GM12892 (cell line): Measurements from ENCODE around the gene NDUFC2.
"Not testable (repeated sequence)": the region's sequence is repeated elsewhere in the genome, so short reads cannot be mapped to it uniquely, and the experiment has no call there.

Experiments
- DNase-seq: peaks from one replicate; pipeline ENCODE4 v3.0.0; 2011; ENCODE audit not compliant: insufficient read length
- FAIRE-seq: peaks from 2 replicates; lab custom pipeline; 2011; peaks lifted over from hg19 to GRCh38; lab: Jason Lieb, UNC
- POLR2A ChIP-seq: IDR thresholded peaks from 2 replicates; pipeline ENCODE4 v1.6.1; 2011; ENCODE audit warnings: low read depth, low read length, control low read depth
- POLR2AphosphoS5 ChIP-seq: IDR thresholded peaks from 2 replicates; pipeline ENCODE4 v1.6.1; 2011; ENCODE audit warnings: low read depth, low read length, control low read depth
- TAF1 ChIP-seq: IDR thresholded peaks from 2 replicates; pipeline ENCODE4 v1.6.1; 2011; ENCODE audit warnings: low read depth, mild to moderate bottlenecking, control low read depth, low read length, borderline replicate concordance

Gene NDUFC2

DNA sequence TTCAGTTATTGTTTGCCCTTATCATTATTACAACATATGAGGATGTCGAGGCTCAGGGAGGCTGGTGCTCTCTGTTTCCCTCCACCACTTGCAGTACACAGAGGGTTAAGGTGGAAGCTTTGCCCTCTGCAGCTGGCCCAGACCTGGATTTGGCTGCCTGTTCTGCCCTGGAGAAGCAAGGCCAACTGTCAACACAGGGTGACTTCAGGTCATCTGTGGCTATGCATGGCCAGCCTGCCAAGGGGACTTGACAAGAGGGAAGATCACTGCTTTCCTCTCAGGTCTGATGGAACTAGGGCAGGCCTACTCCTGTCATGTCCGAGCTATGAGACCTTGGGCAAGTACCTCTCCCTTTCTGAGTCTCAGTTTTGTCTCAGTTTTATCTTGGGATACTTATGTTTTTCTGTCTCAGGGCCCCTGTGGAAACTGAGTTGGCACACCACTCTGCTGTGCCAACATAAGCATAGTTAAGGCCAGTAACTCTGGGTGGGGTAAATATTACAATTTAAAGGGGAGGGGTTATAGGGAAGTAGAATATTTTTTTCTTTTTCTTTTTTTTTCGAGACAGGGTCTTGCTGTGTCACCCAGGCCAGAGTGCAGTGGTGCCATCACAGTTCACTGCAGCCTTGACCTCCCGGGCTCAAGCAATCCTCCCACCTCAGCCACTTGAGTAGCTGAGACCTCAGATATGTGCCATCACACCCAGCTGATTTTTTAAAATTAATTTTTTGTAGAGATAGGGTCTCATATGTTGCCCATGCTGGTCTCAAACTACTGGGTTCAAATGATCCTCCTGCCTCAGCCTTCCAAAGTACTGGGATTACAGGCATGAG is 18.4 kb downstream of the NDUFC2 start:
- no peak for TF ChIP-seq POLR2A
- no peak for TF ChIP-seq POLR2AphosphoS5
- no peak for TF ChIP-seq TAF1
- peak; percentile 42 for FAIRE-seq
- DNase-seq, result no peak

DNA sequence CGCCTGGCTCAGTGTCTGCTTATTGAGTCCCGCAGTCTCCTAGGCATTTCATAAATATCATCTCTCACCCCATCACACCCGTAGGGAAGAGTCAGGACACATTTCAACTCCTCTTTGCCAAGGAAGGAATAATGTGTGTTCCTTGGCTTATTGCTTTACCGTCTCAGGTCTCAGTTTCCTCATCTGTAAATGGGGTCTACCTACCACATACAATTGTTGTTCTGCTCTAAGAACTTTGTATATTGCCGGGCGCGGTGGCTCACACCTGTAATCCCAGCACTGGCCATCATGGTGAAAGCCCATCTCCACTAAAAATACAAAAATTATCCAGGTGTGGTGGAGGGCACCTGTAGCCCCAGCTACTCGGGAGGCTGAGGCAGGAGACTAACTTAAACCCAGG is 19.1 kb downstream of the NDUFC2 start:
- FAIRE-seq (no peak), DNase-seq (no peak)
- TF ChIP-seq TAF1 (no peak), POLR2AphosphoS5 (no peak), POLR2A (no peak)

DNA sequence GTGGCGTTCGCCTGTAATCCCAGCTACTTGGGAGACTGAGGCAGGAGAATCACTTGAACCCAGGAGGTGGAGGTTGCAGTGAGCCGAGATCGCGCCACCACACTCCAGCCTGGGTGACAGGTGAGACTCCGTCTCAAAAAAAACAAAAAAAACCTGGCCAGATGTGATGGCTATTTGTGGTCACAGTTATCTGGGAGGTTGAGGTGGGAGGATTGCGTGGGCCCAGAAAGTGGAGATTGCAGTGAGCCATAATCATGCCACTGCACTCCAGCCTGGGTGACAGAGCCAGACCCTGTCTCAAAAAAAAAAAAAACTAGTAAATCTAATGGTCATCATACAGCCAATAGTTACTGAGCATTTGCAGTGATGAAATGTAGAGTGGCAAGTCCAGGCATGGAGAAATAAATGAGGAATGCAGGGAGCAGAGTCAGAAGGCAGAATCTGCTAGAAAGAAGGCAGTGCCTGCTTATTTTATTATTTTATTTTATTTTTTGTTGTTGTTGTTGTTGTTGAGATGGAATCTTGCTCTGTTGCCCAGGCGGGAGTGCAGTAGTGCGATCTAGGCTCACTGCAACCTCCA is 19.8 kb downstream of the NDUFC2 start:
- not testable (repeated sequence) for FAIRE-seq

DNA sequence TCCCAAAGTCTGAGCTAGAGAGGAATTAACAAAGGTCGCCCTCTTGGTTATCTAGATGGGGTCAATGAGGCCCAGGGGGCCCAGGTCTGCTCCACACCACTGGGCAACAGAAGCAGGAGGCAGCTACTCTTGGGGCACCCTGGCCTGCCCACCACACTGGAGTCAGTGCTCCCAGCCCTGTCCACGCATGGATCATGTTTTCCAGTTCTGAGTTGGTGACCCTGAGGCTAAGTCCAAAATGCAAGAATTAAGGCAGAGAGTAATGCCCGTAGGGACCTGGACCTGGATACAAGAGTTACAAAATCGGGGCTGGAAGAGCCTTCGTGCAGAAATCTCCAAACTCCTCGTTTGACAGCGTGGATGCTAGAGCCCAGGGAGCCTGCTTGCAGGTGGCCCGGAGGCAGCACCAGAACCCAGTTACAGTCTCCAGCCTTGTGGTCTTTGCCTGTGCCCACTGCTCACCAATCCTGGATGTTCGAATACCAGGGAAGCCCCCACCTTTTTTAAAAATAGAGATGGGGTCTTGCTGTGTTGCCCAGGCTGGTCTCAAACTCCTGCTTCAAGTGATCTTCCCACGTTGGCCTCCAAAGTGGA is 22.1 kb downstream of the NDUFC2 start:
- TF ChIP-seq POLR2A, result no peak
- TF ChIP-seq TAF1, result no peak
- TF ChIP-seq POLR2AphosphoS5, result no peak
- no peak for DNase-seq
- no peak for FAIRE-seq

More for the DNA sequence above, 19.8 kb downstream of the NDUFC2 start:
- DNase-seq, result not testable (repeated sequence)

DNA sequence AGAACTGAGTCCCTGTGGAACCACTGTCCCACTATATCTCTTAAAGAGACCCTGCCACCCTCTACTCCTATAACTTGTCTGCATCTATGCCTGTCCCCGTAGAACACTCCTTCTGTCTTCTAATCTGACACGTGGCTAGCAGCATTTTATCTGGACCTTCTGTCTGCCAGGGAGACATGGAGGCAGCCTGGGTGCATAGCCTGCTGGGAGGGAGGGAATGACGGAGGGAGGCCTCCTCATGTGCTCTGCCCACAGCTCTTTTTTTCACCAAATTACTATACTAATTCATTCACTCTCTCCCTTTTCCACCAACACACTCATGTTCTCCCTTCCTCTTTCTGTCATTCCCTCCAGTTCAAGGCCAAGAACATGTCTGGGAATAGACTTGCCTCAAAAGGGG is 23.6 kb downstream of the NDUFC2 start:
- no peak for FAIRE-seq
- TF ChIP-seq POLR2AphosphoS5, result no peak
- TF ChIP-seq TAF1, result no peak
- TF ChIP-seq POLR2A, result no peak

DNA sequence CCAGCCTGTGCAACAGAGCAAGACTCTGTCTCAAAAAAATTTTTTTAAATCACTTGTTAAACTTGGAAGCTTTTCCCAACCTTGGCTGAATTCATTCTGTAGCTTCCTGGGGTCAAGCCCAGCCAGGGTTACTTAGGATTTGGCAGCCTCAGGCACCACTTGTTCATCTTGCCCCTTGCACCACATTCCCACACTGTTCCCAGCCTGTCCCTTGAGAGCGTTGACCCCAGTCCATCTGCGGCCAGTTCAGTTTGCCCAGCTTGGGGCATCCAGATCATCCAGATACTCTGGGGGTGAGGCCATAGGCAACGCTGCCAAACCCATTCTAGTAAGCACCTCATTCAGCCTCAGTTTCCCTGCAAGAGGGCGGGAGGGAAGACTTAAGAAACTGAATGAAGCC is 24.7 kb downstream of the NDUFC2 start:
- FAIRE-seq, result no peak

More for the DNA sequence above, 23.6 kb downstream of the NDUFC2 start:
- no peak for DNase-seq

DNA sequence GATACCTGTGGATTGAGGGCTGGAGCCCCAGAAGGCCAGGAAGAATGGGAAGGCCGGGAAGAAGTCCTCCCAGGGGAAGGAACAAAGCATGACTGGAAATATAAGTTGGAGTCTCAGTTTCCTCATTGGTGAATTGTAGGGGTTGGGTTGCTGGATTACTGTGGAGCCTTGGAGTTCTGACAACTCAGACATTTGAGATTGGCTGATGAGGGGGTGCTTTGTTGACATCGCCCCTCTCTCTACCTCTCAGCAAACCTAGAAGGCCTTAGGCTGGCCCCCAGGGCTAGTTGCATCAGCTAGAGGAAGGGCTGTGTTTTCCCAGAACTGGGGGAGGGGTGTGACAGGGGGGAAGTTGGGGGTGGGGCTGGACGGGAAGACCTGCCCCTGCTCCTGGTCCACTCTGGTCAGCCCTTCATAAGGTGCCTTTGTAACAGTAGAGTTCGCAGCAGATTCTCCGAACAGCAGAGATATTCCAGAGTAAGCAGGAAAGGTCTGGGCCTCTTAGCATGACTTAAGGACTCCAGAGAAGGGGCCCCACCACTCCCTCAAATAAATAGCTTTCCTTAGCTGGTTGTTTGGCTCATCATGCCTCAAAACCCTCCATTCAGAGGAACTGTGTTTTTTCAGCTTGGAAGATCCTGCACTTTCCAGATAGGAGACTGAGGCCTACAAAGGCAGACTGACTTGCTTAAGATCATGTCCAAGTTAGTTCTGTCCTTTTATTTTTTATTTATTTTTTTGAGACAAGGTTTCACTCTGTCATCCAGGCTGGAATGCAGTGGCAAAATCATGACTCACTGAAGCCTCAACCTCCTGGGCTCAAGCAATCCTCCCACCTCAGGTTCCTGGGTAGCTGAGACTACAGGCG is 28.5 kb downstream of the NDUFC2 start:
- no peak for DNase-seq
- FAIRE-seq, result no peak
- no peak for TF ChIP-seq POLR2AphosphoS5
- no peak for TF ChIP-seq TAF1
- TF ChIP-seq POLR2A, result no peak

More for the DNA sequence above, 24.7 kb downstream of the NDUFC2 start:
- no peak for TF ChIP-seq TAF1
- TF ChIP-seq POLR2A, result no peak
- TF ChIP-seq POLR2AphosphoS5, result no peak
- DNase-seq, result no peak

DNA sequence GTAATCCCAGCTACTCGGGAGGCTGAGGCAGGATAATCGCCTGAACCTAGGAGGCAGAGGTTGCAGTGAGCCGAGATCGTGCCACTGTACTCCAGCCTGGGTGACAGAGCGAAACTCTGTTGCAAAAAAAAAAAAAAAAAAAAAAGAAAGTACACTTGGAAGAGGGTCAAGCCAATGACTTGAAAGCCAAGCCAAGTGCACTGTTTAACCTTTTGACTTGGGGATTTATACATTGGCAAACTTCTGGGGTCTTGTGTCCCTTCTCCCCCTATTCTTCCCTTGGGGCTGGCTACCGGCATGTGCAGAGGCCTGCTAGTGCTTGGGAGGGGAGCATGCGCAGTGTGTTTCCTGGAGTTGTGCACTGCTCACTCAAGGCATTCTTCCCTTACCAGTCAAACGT is 30.3 kb downstream of the NDUFC2 start:
- FAIRE-seq, result no peak

DNA sequence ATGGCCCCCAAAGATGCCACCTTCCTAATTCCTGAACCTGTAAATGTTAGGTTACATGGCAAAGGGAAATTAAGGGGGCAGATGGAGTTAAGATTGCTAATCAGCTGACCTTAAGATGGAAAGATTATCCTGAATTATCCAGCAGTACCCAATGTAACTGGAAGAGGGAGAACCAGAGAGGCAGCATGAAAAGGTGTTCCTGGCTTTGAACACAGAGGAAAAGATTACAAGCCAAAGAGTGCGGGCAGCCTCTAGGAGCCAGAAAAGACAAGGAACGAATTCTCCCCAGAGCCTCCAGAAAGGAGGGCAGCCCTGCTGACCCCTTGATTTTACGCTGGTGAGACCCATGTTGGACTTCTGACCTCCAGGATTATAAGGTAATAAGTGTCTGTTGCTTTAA is 31.1 kb downstream of the NDUFC2 start:
- DNase-seq (no peak), FAIRE-seq (no peak)
- no peak for TF ChIP-seq POLR2AphosphoS5
- TF ChIP-seq POLR2A, result no peak
- no peak for TF ChIP-seq TAF1

More for the DNA sequence above, 30.3 kb downstream of the NDUFC2 start:
- DNase-seq, result no peak
- TF ChIP-seq POLR2A, result no peak
- no peak for TF ChIP-seq TAF1
- no peak for TF ChIP-seq POLR2AphosphoS5

DNA sequence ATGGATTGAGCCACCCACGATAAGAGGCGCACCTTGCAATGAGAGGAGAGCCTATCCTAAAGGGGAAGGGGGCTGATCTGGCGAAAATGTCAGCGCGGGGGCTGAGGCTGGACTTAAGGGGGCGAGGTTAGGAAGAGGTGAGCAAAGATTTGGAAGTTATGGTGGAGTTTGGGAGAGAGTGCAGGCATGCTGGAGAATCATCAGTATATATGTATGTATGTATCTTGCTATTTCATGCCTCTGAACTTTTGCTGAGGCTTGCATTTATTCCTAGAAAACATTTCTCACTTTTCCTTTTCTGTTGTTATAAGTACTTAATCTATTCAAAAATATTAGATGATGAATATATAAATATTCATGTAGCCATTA is 33.2 kb downstream of the NDUFC2 start:
- DNase-seq (no peak), FAIRE-seq (no peak)
- TF ChIP-seq TAF1, result no peak
- no peak for TF ChIP-seq POLR2A
- TF ChIP-seq POLR2AphosphoS5, result no peak
